Effector memory CD8-positive, alpha-beta T cell (primary cell): ENCODE results near the gene CYB5A.

Source experiments
- ATAC-seq: fragments of 150-1000 bp; cut with Tn5 transposase; replicated peaks from 2 replicates; pipeline ENCODE4 v1.10.0; 2021; ENCODE audit warnings: mild to moderate bottlenecking, moderate library complexity
- DNase-seq, 3 experiments: peaks; one replicate each; pipeline ENCODE4 v3.0.0; 2021
- H3K27ac Mint-ChIP-seq, 2 donors: one replicate each; pipeline ENCODE4 v1.8.0; 2022; ENCODE audit warnings: mild to moderate bottlenecking in 2 of 2, mixed read lengths in 2 of 2, moderate library complexity in 2 of 2
- H3K27me3 Mint-ChIP-seq, 2 donors: one replicate each; pipeline ENCODE4 v1.8.0; 2022; ENCODE audit warnings: mixed read lengths in 2 of 2
- H3K36me3 Mint-ChIP-seq: one replicate; pipeline ENCODE4 v1.8.0; 2022; ENCODE audit warnings: mild to moderate bottlenecking, moderate library complexity, mixed read lengths; ENCODE audit not compliant: insufficient read depth
- H3K4me1 Mint-ChIP-seq, 2 donors: one replicate each; pipeline ENCODE4 v1.8.0; 2022; ENCODE audit warnings: low read depth in 2 of 2, mixed read lengths in 2 of 2
- H3K4me3 Mint-ChIP-seq, 2 donors: one replicate each; pipeline ENCODE4 v1.8.0; 2022; ENCODE audit warnings: mild to moderate bottlenecking in 2 of 2, mixed read lengths in 2 of 2, moderate library complexity in 2 of 2
- H3K9me3 Mint-ChIP-seq, 2 donors: one replicate each; pipeline ENCODE4 v1.8.0; 2022; ENCODE audit warnings: mixed read lengths in 2 of 2

CYB5A gene

GRCh38 chr18:74243127-74243526 is 48.6 kb downstream of the CYB5A start:
- ATAC-seq (no peak), DNase-seq (no peak)
- Mint-ChIP-seq H3K27me3 (peaks cover 31 to 34% of the 10 kb centered on the region in 2 donors), H3K36me3 (peaks cover 3% of the 10 kb centered on the region), H3K4me1 (no peaks in the 10 kb centered on the region), H3K4me3 (no peak overlapping the region), H3K27ac (no peak overlapping the region), H3K9me3 (no peaks in the 10 kb centered on the region)

GRCh38 chr18:74242438-74243096 is 49.2 kb downstream of the CYB5A start:
- Mint-ChIP-seq H3K27ac (no peak overlapping the region), H3K4me1 (no peaks in the 10 kb centered on the region), H3K27me3 (peaks cover 36 to 40% of the 10 kb centered on the region in 2 donors), H3K9me3 (no peaks in the 10 kb centered on the region), H3K36me3 (peaks cover 3% of the 10 kb centered on the region), H3K4me3 (no peak overlapping the region)
- ATAC-seq (no peak), DNase-seq (no peak)

GRCh38 chr18:74241970-74242369 is 49.8 kb downstream of the CYB5A start:
- Mint-ChIP-seq H3K4me3 (no peak overlapping the region), H3K27me3 (peaks cover 42 to 46% of the 10 kb centered on the region in 2 donors), H3K4me1 (peaks cover 0 to 1% of the 10 kb centered on the region in 2 donors), H3K36me3 (peaks cover 6% of the 10 kb centered on the region), H3K27ac (no peak overlapping the region), H3K9me3 (no peaks in the 10 kb centered on the region)
- DNase-seq (no peak), ATAC-seq (no peak)

GRCh38 chr18:74241426-74241825 is 50.3 kb downstream of the CYB5A start:
- Mint-ChIP-seq H3K4me3 (no peak overlapping the region), H3K27me3 (peaks cover 45 to 51% of the 10 kb centered on the region in 2 donors)

GRCh38 chr18:74239567-74239966 is 52.2 kb downstream of the CYB5A start:
- Mint-ChIP-seq H3K27me3 (peaks cover 45 to 51% of the 10 kb centered on the region in 2 donors), H3K27ac (no peak overlapping the region), H3K4me3 (no peak overlapping the region), H3K36me3 (peaks cover 6% of the 10 kb centered on the region), H3K4me1 (peaks cover 0 to 2% of the 10 kb centered on the region in 2 donors), H3K9me3 (no peaks in the 10 kb centered on the region)
- ATAC-seq (no peak), DNase-seq (no peak)

More at GRCh38 chr18:74241426-74241825, 50.3 kb downstream of the CYB5A start:
- Mint-ChIP-seq H3K4me1 (peaks cover 0 to 2% of the 10 kb centered on the region in 2 donors), H3K36me3 (peaks cover 6% of the 10 kb centered on the region), H3K9me3 (no peaks in the 10 kb centered on the region), H3K27ac (peak overlapping the region in 1 of 2 donors; percentile 25)
- no peak for ATAC-seq
- no peak for DNase-seq

GRCh38 chr18:74234326-74235171 is 57.2 kb downstream of the CYB5A start:
- no peaks in the 10 kb centered on the region for H3K9me3 Mint-ChIP-seq
- no peak overlapping the region for H3K4me3 Mint-ChIP-seq
- DNase-seq (no peak), ATAC-seq (no peak)
- H3K27ac Mint-ChIP-seq: no peak overlapping the region
- peaks cover 0 to 3% of the 10 kb centered on the region in 2 donors for H3K4me1 Mint-ChIP-seq
- H3K27me3 Mint-ChIP-seq: peaks cover 26 to 36% of the 10 kb centered on the region in 2 donors
- H3K36me3 Mint-ChIP-seq: peaks cover 5% of the 10 kb centered on the region

- peaks cover 0 to 3% of the 10 kb centered on the region in 2 donors for H3K4me1 Mint-ChIP-seq
- H3K27me3 Mint-ChIP-seq: peaks cover 22 to 33% of the 10 kb centered on the region in 2 donors
- DNase-seq: no peak
- H3K9me3 Mint-ChIP-seq: no peaks in the 10 kb centered on the region
- no peak overlapping the region for H3K4me3 Mint-ChIP-seq
- no peak for ATAC-seq
- H3K27ac Mint-ChIP-seq: no peak overlapping the region
- H3K36me3 Mint-ChIP-seq: peaks cover 5% of the 10 kb centered on the region
Measured at GRCh38 chr18:74233933-74234325, 57.8 kb downstream of the CYB5A start.

- Mint-ChIP-seq H3K9me3 (no peaks in the 10 kb centered on the region), H3K4me1 (peaks cover 0 to 2% of the 10 kb centered on the region in 2 donors), H3K27me3 (peaks cover 12 to 36% of the 10 kb centered on the region in 2 donors), H3K4me3 (no peak overlapping the region), H3K36me3 (peaks cover 2% of the 10 kb centered on the region), H3K27ac (no peak overlapping the region)
- DNase-seq (no peak), ATAC-seq (no peak)
Measured at GRCh38 chr18:74230922-74231714, 60.6 kb downstream of the CYB5A start.

GRCh38 chr18:74229891-74230290 is 61.9 kb downstream of the CYB5A start:
- peaks cover 0 to 2% of the 10 kb centered on the region in 2 donors for H3K4me1 Mint-ChIP-seq
- H3K9me3 Mint-ChIP-seq: no peaks in the 10 kb centered on the region
- H3K4me3 Mint-ChIP-seq: no peak overlapping the region
- H3K27me3 Mint-ChIP-seq: peaks cover 22 to 46% of the 10 kb centered on the region in 2 donors
- H3K36me3 Mint-ChIP-seq: peaks cover 2% of the 10 kb centered on the region
- no peak overlapping the region for H3K27ac Mint-ChIP-seq
- no peak for ATAC-seq
- DNase-seq: no peak

- peaks cover 22 to 47% of the 10 kb centered on the region in 2 donors for H3K27me3 Mint-ChIP-seq
- no peak overlapping the region for H3K4me3 Mint-ChIP-seq
- ATAC-seq (no peak), DNase-seq (no peak)
- H3K36me3 Mint-ChIP-seq: peaks cover 2% of the 10 kb centered on the region
- H3K4me1 Mint-ChIP-seq: peaks cover 0 to 2% of the 10 kb centered on the region in 2 donors
- H3K27ac Mint-ChIP-seq: no peak overlapping the region
- H3K9me3 Mint-ChIP-seq: no peaks in the 10 kb centered on the region
Measured at GRCh38 chr18:74229005-74229404, 62.8 kb downstream of the CYB5A start.

- H3K9me3 Mint-ChIP-seq: no peaks in the 10 kb centered on the region
- peaks cover 28 to 54% of the 10 kb centered on the region in 2 donors for H3K27me3 Mint-ChIP-seq
- no peak for DNase-seq
- H3K27ac Mint-ChIP-seq: no peak overlapping the region
- H3K36me3 Mint-ChIP-seq: peaks cover 2% of the 10 kb centered on the region
- peaks cover 0 to 2% of the 10 kb centered on the region in 2 donors for H3K4me1 Mint-ChIP-seq
- ATAC-seq: no peak
- no peak overlapping the region for H3K4me3 Mint-ChIP-seq
Measured at GRCh38 chr18:74228312-74228711, 63.5 kb downstream of the CYB5A start.

- peaks cover 34 to 59% of the 10 kb centered on the region in 2 donors for H3K27me3 Mint-ChIP-seq
- no peak overlapping the region for H3K27ac Mint-ChIP-seq
- no peak overlapping the region for H3K4me3 Mint-ChIP-seq
- ATAC-seq: no peak
- no peaks in the 10 kb centered on the region for H3K9me3 Mint-ChIP-seq
- DNase-seq: no peak
- H3K36me3 Mint-ChIP-seq: peaks cover 2% of the 10 kb centered on the region
- H3K4me1 Mint-ChIP-seq: peaks cover 0 to 2% of the 10 kb centered on the region in 2 donors
Measured at GRCh38 chr18:74226666-74227065, 65.1 kb downstream of the CYB5A start.

- H3K27ac Mint-ChIP-seq: no peak overlapping the region
- H3K4me3 Mint-ChIP-seq: no peak overlapping the region
- DNase-seq: no peak
- H3K9me3 Mint-ChIP-seq: no peaks in the 10 kb centered on the region
- peaks cover 34 to 63% of the 10 kb centered on the region in 2 donors for H3K27me3 Mint-ChIP-seq
- no peak for ATAC-seq
- no peaks in the 10 kb centered on the region for H3K4me1 Mint-ChIP-seq
- peaks cover under 1% of the 10 kb centered on the region for H3K36me3 Mint-ChIP-seq
Measured at GRCh38 chr18:74226156-74226555, 65.6 kb downstream of the CYB5A start.
